Measurements from ENCODE around the gene KRTAP5-7.
"Not testable (repeated sequence)": the region's sequence is repeated elsewhere in the genome, so short reads cannot be mapped to it uniquely, and the experiment has no call there.

The KRTAP5-7 gene

DNA sequence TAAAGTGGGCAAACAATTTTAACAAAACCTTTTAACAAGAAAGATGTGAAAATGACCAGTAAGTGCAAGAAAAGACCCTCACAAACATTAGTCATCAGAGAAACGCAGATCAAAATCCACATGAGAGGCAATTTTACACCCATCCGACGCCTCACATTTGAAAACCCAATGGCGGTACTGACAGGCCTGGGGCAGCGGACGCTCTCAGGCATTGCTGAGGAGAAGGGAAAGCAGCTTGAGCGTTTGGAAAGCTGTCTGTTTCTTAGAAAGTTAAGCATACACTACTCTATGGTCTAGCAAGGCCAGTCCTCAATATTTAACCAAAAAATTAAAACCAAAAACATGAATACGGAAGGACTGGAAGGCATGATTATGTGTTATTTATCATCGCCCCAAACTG, 8.8 kb downstream of the KRTAP5-7 start:
- no peak for DNase-seq

DNA sequence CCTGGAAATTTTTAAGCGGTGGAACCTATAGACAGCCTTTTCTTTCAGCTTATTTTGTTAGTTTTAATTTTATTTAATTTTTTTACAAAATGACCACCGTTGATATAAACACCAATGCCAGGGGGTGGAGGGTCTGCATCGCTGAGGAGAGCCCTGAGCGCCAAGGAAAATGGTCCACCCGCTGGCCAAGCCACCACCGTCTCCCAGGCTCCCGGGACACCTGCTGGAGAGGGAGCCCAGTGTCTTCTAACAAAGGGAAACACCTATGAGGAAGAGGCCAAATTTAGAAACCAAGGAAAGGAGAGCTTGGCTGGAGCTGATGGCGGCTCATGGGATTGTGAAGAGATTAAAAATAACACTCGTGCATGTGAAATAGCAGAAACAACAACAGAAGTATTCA, 10.5 kb downstream of the KRTAP5-7 start:
- DNase-seq: no peak

DNA sequence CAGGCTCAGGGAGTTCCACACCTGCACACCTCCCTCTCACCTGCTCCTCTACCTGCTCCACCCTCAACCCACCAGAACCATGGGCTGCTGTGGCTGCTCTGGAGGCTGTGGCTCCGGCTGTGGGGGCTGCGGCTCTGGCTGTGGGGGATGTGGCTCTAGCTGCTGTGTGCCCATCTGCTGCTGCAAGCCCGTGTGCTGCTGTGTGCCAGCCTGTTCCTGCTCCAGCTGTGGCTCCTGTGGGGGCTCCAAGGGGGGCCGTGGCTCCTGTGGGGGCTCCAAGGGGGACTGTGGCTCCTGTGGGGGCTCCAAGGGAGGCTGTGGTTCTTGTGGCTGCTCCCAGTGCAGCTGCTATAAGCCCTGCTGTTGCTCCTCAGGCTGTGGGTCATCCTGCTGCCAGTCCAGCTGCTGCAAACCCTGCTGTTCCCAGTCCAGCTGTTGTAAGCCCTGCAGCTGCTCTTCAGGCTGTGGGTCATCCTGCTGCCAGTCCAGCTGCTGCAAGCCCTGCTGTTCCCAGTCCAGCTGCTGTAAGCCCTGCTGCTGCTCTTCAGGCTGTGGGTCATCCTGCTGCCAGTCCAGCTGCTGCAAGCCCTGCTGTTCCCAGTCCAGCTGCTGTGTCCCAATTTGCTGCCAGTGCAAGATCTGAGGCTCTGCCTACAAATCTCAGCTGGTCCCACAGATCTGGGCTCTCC, 11.1 kb downstream of the KRTAP5-7 start, which contains the start of gene KRTAP5-8:
KRTAP5-8 (plus strand) TSS at position 49 of the 689 bp plus-strand sequence; CDS start at position 80, 31 bp downstream.
- DNase-seq: not testable (repeated sequence)

DNA sequence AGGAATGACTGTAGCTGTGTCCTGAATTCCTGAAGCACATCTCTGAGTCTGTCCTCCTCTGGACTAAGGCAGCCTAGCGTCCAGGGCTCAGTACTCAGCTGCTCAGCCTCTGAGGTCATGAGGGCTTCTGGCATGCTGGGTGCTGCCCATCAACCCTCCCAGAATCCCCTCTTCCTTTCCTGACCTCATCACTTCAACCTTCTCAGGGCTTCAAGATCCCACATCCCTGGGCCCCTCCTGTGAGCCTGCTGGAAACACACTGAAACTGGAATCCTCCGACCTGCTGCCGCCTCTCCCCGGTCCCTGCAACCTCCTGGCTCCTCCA, 11.6 kb downstream of the KRTAP5-7 start:
- DNase-seq: no peak

DNA sequence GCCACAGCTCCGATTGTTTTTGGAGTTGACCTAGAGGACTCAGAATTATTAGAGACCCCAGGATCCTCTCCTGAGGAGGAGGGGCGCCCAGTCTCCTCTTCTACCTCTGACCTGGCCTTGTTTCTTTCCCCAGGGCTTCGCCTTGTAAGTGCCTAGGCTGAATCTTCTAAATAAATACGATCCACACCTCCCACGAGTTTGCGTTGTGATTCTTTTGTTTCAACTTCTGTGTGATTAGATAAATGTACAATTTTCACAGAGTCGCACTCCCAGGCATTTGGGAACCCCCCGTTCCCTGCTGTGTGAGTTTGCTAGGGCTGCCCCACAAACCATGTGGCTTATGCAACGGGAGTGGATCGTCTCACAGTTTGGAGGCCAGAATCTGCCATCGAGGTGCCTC, 11.9 kb downstream of the KRTAP5-7 start:
- DNase-seq: no peak

DNA sequence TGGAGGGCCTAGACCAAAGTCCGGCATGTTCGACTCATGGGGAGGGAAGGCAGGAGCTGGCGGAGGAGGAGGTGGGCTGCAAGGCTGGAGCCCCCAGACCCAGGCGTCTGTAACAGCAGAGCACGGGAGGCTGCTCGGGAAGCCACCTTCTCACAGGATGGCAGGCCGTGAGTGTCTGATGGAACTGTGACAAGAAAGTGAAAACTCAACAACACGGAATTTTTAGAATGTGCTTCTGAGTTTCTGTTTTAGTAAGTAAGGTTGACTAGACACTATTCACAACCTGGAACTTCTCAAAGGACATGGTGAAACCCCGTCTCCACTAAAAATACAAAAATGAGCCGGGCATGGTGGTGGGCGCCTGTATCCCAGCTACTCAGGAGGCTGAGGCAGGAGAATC, 12.9 kb downstream of the KRTAP5-7 start:
- not testable (repeated sequence) for DNase-seq

DNA sequence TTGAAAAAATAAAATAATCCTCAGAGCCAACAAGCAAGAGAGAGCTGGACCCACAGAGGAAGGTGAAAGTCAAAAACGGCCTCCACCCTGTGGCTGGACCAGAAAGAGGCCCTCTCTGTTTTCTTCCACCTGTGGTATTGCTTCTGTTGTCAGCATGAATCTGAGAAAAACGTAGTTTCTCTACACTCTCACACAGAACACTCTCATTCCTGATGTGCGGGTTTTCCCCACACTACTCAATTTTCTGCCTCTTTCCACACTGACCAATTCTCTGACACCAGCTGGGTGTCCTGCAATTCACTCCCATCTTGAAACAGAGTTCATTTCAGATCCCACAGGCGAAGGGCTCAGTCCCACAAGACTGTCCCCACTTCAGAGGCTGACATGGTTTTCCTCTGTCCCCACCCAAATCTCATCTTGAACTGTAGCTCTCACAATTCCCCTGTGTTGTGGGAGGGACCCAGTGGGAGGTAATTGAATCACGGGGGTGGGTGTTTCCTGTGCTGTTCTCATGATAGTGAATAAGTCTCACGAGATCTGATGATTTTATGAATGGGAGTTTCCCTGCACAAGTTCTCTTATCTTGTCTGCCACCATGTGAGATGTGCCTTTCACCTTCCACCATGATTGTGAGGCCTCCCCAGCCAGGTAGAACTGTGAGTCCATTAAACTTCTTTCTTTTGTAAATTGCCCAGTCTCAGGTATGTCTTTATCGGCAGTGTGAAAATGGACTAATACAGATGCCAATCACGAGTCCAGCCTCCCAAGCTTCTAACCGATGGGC, 13.6 kb downstream of the KRTAP5-7 start:
- not testable (repeated sequence) for DNase-seq

DNA sequence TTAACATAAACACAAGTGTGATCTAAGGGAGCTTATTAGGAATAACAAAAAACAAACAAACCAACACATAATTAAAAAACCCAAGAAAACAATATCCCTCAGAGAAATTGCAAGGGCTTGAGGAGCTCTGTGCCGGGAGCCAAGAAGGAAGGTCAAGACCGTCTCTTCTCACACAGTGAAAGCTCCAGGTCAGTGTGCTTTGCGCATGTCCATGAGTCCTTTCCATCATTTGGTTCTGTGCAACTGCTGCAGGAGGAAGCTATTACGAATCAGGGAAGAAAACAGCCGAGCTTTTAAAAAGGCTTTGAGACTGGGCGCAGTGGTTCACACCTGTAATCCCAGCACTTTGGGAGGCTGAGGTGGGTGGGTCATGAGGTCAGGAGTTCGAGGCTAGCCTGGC, 15.3 kb downstream of the KRTAP5-7 start:
- DNase-seq: no peak

DNA sequence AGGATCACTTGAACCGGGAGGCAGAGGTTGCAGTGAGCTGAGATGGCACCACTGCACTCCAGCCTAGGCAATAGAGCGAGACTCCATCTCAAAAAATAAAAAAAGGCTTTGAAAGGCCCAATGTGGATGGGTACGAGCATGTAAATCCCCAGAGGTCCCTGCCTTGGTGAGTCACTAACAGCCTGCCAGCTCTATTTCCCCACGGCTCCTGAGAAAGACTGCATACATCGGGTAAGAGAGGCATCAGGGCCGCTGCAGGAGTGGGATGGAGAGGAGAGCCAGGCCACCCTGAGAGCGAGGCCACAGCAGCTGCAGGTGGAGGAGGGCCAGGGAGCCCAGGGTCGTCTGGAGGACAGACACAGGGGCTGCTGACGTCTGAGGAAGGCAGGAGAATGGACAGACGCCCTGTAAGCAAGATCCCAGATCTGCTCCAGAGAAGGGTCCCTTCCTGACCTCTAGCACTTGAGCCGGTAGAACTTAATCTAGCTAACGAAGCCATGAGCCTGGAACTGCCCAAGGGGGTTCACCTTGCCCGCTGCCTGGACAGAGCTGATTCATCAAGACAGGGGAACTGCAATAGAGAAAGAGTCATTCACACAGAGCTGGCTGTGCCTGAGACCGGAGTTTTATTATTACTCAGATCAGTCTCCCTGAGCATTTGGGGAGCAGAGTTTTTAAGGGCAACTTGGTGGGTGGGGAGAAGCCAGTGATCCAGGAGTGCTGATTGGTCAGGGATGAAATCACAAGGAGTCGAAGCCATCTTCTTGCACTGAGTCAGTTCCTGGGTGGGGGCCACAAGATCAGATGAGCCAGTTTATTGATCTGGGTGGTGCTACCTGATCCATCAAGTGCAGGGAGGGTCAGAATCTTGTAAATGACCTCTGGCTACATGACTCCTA, 16.1 kb downstream of the KRTAP5-7 start:
- no peak for DNase-seq

DNA sequence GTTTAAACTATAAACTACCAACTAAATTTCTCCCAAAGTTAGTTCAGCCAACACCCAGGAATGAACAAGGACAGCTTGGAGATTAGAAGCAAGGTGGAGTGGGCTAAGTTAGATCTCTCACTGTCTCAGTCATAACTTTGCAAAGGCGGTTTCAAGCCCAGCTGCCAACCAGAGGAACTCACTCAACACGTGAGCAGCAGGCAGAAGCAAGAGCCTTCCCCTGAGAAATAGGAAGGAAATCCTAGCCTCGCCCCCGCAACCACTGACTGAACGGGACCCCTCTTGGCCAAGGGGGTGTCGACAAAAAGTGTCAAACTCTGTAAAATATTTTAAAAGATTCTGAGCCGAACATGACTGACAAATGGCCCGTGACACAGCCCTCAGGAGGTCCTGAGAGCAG, 16.8 kb downstream of the KRTAP5-7 start:
- DNase-seq: no peak

DNA sequence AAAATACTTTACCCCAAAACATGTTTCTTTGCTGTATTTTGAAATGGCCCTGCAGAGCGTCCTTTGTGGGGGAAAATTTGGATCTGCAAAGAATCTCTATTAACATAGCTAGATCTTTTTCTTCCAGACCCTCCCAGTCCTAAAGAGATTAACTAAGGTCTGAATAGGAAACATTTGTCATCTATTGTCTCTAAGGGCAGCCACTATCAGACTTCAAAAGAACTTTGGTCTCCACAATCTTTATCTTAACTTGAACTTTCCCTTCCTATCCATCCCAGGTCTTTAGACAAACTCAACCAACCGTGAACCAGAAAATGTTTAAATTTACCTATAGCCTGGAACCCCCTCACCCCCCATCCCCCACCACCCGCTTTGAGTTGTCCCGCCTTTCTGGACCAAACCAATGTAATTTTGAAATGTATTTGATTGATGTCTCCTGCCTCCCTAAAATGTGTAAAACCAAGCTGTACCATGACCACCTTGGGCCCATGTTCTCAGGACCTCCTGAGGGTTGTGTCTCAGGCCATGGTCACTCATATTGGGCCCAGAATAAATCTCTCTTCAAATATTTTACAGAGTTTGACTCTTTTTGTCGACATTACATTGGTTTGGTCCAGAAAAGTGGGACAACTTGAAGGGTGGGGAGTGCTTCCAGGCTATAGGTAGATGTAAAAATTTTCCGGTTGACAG, 17.6 kb downstream of the KRTAP5-7 start:
- no peak for DNase-seq

DNA sequence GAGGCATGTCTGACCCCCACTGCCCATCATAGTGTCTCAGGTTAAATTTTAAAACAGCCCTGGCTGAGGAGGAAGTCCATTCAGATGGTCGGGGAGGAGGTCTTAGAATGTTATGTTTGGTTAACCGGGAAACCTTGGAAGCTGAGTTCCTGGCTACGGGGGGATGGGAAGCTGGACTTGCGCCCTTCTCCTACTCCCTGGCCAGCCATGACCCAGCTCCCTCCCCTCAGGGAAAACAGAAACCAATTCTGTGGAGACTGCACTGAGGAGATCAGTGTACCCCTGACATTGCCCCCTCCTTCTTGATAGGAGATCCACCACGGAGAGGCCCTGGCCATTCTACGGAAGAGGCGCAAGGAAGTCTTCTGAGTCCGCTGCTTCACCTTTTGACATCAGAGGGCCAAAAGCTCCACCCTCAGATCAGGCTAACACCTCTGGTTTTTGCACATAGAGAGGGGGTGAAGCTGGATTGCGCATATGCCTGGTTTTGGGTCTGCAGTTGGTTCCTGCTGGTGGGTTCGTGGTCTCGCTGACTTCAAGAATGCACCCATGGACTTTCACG, 18.4 kb downstream of the KRTAP5-7 start:
- DNase-seq: no peak

DNA sequence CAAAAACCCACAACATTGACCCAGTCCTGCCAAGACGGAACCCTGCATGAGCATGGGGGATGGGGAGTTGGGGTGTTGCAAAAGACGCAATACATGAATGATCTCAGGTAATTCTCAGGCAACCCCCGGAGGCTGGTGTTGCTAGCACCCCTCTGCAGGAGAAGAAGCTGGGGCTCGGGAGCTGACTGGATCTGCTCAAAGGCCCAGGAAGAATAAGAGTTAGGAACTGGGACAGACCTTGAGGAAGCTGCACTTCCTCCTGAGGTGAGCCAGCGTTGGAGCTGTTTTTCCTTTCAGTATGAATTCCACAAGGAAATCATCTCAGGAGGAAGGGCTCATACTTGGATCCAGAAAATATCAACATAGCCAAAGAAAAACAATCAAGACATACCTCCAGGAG, 21.1 kb downstream of the KRTAP5-7 start, which contains the start of gene KRTAP5-9:
KRTAP5-9 (plus strand) TSS at position 301 of the 400 bp plus-strand sequence. CDS start 238 bp downstream, outside the sequence.
- DNase-seq: no peak

DNA sequence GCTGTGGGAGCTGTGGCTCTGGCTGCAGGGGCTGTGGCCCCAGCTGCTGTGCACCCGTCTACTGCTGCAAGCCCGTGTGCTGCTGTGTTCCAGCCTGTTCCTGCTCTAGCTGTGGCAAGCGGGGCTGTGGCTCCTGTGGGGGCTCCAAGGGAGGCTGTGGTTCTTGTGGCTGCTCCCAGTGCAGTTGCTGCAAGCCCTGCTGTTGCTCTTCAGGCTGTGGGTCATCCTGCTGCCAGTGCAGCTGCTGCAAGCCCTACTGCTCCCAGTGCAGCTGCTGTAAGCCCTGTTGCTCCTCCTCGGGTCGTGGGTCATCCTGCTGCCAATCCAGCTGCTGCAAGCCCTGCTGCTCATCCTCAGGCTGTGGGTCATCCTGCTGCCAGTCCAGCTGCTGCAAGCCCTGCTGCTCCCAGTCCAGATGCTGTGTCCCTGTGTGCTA, 21.7 kb downstream of the KRTAP5-7 start:
- no peak for DNase-seq

DNA sequence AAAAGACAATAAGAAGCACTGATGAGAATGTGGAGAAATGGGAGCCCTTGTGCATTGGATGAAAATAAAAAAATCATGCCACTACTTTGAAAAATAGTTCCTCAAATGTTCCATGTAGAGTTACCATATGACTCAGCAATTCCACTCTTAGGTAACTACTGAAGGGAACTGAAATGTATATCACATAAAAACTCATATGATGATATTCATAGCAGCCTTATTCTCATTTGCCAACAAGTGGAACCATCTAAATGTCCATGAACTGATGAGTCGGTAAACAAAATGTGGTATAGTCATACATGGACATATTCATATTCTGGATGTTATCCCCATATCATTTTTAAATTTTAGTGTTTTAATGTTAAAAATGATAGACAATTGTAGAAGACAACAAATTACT, 24.6 kb downstream of the KRTAP5-7 start:
- no peak for DNase-seq

DNA sequence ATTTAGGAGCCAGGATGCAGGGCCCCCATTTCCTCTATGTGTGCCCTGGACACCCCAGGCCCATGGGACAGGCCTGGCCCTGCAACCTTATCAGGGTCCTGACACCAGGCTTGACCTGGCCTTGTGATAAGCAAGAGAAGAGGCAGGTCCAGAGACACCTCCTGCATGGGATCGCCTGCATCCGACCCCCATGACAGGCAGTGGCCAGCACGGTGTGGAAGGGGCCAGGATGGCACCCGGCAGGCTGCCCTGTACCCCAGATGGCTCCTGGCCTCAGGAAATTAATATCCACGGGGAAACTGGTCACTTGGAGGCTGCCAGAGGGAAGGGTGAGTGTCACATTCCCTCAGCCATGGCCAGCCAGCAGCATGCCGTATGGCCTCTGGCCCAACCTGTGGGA, 27.9 kb downstream of the KRTAP5-7 start:
- no peak for DNase-seq

DNA sequence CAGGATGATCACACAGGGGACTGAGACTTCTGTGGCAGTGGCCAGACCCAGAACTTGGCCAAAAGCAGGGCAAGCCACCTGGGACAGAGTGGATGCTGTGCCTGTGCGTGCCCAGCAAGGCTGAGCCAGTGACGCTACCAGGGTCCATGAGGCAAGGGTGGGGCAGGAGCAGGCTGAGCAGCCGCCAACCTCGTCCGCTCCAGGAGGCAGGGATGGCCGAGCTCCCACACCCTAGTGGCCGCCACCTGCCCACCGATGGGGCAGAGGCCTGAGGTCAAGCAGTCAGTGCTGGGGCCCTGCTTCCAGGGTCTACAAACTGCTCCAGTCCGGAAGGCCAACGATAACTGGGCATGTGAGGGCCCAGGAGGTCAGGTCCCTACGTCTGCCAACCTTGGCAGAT, 28.4 kb downstream of the KRTAP5-7 start:
- no peak for DNase-seq

DNA sequence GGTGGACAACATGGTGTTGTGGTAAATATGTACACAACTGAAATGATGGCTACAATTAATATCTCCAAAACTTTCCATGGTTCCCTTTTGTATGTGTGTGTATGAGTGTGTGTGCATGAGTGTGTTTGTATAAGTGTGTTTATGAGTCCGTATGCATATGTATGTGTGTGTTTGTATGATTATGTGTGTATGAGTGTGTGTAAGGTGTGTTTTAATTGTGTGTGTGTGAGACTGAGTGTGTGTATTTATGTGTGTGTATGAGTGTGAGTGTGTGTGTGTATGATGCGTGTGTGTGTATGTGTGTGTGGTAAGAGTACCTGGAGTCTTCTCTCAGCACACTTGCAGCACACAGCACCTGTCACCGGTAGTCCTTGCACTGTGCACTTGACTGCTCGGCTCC, 29.0 kb downstream of the KRTAP5-7 start:
- no peak for DNase-seq

DNA sequence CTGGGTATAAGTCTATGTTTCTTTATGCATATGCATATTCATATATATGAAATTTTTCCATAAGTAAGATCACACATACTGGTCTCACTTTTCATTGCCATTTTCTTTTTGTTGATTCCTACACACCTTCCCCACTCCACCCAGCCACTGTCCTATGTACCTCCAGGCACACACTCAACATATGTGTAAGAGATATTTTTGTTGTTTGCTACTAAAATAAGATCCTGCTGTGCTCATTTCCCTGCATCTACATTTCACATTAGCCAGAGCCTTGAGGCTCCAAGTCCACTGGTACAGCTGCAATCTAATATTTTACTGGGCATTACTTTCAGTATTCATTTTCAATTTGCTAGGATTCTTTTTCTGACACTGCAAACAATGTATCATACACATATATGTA, 30.2 kb downstream of the KRTAP5-7 start:
- DNase-seq: no peak

DNA sequence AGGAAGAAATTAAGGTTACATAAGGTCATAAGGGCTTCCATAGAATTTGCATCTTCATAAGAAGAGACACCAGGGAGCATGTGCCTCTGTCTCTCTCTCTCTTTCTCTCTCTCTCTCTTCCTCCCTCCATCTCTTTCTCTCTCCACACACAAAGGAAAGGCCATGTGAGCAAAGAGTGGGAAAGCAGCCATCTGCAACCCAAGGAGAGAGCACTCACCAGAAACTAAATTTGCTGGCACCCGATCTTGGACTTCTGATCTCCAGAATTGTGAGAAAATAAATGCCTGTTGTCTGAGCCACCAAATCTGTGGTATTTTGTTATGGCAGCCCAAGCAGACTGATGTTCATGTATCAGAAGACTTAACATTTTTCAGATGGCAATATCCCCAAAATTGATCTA, 31.9 kb downstream of the KRTAP5-7 start:
- no peak for DNase-seq

DNA sequence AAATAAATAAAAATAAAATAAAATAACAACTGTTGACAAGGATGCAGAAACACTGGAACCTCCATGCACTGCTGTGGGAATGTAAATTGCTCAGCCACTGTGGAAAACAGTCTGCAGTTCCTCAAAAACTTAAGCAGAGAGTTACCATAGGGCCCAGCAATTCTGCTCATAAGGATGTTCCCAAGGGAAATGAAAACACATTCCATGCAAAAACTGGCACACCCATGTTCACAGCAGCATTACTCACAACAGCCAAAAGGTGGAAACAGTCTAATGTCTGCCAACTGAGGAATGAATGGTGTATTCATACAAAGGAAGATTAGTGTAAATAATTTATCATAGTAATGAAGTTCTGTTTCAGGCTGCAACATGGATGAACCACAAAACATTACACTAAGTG, 35.1 kb downstream of the KRTAP5-7 start:
- DNase-seq: no peak

DNA sequence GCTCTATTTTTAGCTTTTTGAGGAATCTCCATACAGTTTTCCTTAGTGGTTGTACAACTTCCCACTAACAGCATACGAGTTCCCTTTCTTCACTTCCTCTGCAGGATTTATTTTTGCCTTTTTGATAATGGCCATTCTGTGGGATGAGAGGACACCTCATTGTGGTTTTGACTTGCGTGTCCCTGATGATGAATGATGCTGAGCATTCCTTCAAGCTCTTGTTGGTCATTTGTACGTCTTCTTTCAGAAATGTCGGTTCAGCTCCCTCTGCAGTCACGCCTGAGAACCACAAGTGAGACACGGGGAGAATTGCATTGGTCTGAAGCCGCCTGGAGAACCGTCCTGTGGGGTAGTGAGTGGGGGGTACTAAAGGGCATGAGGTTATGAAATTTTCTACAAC, 36.3 kb downstream of the KRTAP5-7 start:
- DNase-seq: no peak

All from NCI-H2029 (cell line).